WTC11 (cell line): ENCODE data around the gene PRKCQ. TPM values are rescaled to one million over a fixed set of nuclear protein-coding genes. Genes with fewer than 3 reads are reported as not detected.

Experiments
- ATAC-seq: fragments of 200-7000 bp; cut with Tn5 transposase; 2 replicates; pipeline ENCODE4 v1.10.0; 2021; ENCODE audit warnings: mild to moderate bottlenecking, moderate library complexity
- CTCF ChIA-PET: fragments of 300-600 bp; sonication (Branson Sonifier 250); formaldehyde crosslinking; loops from one replicate; lab custom pipeline; 2021; ENCODE audit warnings: antibody characterized with exemption; lab: Charles Lee
- POLR2A ChIA-PET: fragments of 350-600 bp; sonication (Branson Sonifier 250); formaldehyde crosslinking; loops from one replicate; lab custom pipeline; 2021; ENCODE audit warnings: antibody characterized with exemption; lab: Charles Lee
- DNase-seq: peaks from one replicate; pipeline ENCODE4 v3.0.0; 2021; ENCODE audit warnings: low spot score
- H3K27ac Mint-ChIP-seq: 2 replicates; pipeline ENCODE4 v1.8.0; 2021; ENCODE audit warnings: mixed read lengths
- H3K27me3 Mint-ChIP-seq: 2 replicates; pipeline ENCODE4 v1.8.0; 2021; ENCODE audit warnings: low read depth, mild to moderate bottlenecking, moderate library complexity, mixed read lengths
- H3K36me3 Mint-ChIP-seq: 2 replicates; pipeline ENCODE4 v1.8.0; 2021; ENCODE audit warnings: mixed read lengths
- H3K4me1 Mint-ChIP-seq: 2 replicates; pipeline ENCODE4 v1.8.0; 2022; ENCODE audit warnings: mixed read lengths
- H3K4me3 Mint-ChIP-seq: 2 replicates; pipeline ENCODE4 v1.8.0; 2021; ENCODE audit warnings: mild to moderate bottlenecking, moderate library complexity, mixed read lengths
- H3K9me3 Mint-ChIP-seq: 2 replicates; pipeline ENCODE4 v1.8.0; 2021; ENCODE audit warnings: mixed read lengths
- CBFB ChIP-seq: sonication (generic); formaldehyde crosslinking; IDR thresholded peaks from 2 replicates; pipeline ENCODE4 v1.8.1; 2022; ENCODE audit warnings: mild to moderate bottlenecking, low read depth, missing genetic modification reagents
- CREB1 ChIP-seq: sonication (generic); formaldehyde crosslinking; IDR thresholded peaks from 2 replicates; pipeline ENCODE4 v1.8.0; 2023; ENCODE audit warnings: mild to moderate bottlenecking, missing genetic modification reagents
- CREM ChIP-seq: sonication (generic); formaldehyde crosslinking; IDR thresholded peaks from 2 replicates; pipeline ENCODE4 v1.8.1; 2022; ENCODE audit warnings: mild to moderate bottlenecking, missing genetic modification reagents, moderate library complexity
- ESRRA ChIP-seq: sonication (generic); formaldehyde crosslinking; IDR thresholded peaks from 2 replicates; pipeline ENCODE4 v1.8.1; 2022; ENCODE audit warnings: mild to moderate bottlenecking, missing genetic modification reagents, borderline replicate concordance
- GABPB1 ChIP-seq: sonication (generic); formaldehyde crosslinking; IDR thresholded peaks from 2 replicates; pipeline ENCODE4 v1.8.1; 2023; ENCODE audit warnings: mild to moderate bottlenecking, missing genetic modification reagents
- JAZF1 ChIP-seq: fragments of 250-450 bp; sonication (Bioruptor Pico); IDR thresholded peaks from 2 replicates; pipeline ENCODE4 v1.9.0; 2021; ENCODE audit warnings: moderate library complexity, mild to moderate bottlenecking, inconsistent platforms
- KAT7 ChIP-seq: sonication (generic); formaldehyde crosslinking; IDR thresholded peaks from 2 replicates; pipeline ENCODE4 v1.8.1; 2023; ENCODE audit warnings: missing genetic modification reagents, mild to moderate bottlenecking, borderline replicate concordance
- NFE2L1 ChIP-seq: sonication (generic); formaldehyde crosslinking; IDR thresholded peaks from 2 replicates; pipeline ENCODE4 v1.8.1; 2023; ENCODE audit warnings: missing genetic modification reagents
- NR1H2 ChIP-seq: sonication (generic); formaldehyde crosslinking; IDR thresholded peaks from 2 replicates; pipeline ENCODE4 v1.9.0; 2021; ENCODE audit warnings: mild to moderate bottlenecking, moderate library complexity, missing genetic modification reagents
- NR3C1 ChIP-seq: sonication (generic); formaldehyde crosslinking; conservative IDR thresholded peaks from 2 replicates; pipeline ENCODE4 v1.8.1; 2023; ENCODE audit warnings: low read depth, mild to moderate bottlenecking, missing genetic modification reagents
- RELA ChIP-seq: sonication (generic); formaldehyde crosslinking; IDR thresholded peaks from 2 replicates; pipeline ENCODE4 v1.8.1; 2022; ENCODE audit warnings: missing genetic modification reagents, mild to moderate bottlenecking, borderline replicate concordance
- SMAD3 ChIP-seq: sonication (generic); formaldehyde crosslinking; IDR thresholded peaks from 2 replicates; pipeline ENCODE4 v1.8.0; 2022; ENCODE audit warnings: missing genetic modification reagents, mild to moderate bottlenecking, borderline replicate concordance
- SMAD4 ChIP-seq: sonication (generic); formaldehyde crosslinking; IDR thresholded peaks from 2 replicates; pipeline ENCODE4 v1.8.0; 2022; ENCODE audit warnings: mild to moderate bottlenecking, missing genetic modification reagents
- ZBTB21 ChIP-seq: sonication (generic); formaldehyde crosslinking; IDR thresholded peaks from 2 replicates; pipeline ENCODE4 v1.8.1; 2023; ENCODE audit warnings: mild to moderate bottlenecking, missing genetic modification reagents, borderline replicate concordance
- ZNF121 ChIP-seq: sonication (generic); formaldehyde crosslinking; IDR thresholded peaks from 2 replicates; pipeline ENCODE4 v1.8.0; 2023; ENCODE audit warnings: missing genetic modification reagents
- ZNF219 ChIP-seq: sonication (generic); formaldehyde crosslinking; IDR thresholded peaks from 2 replicates; pipeline ENCODE4 v1.8.0; 2023; ENCODE audit warnings: missing genetic modification reagents, mild to moderate bottlenecking, borderline replicate concordance
- ZNF232 ChIP-seq: sonication (generic); formaldehyde crosslinking; IDR thresholded peaks from 2 replicates; pipeline ENCODE4 v1.8.0; 2022; ENCODE audit warnings: mild to moderate bottlenecking, missing genetic modification reagents
- total RNA-seq: library from RNA; stranded (reverse); gene quantifications from 3 replicates; pipeline ENCODE4 v1.2.3, GENCODE V29; 2021
- TF ChIP-seq, protein P1 (sequence below): fragments of 250-450 bp; sonication (Bioruptor Pico); IDR thresholded peaks from 2 replicates; pipeline ENCODE4 v1.9.0; 2021; ENCODE audit warnings: mild to moderate bottlenecking
- TF ChIP-seq, protein P2 (sequence below): fragments of 250-450 bp; sonication (Bioruptor Pico); IDR thresholded peaks from 2 replicates; pipeline ENCODE4 v1.9.0; 2021; ENCODE audit warnings: mild to moderate bottlenecking
- TF ChIP-seq, protein P3 (sequence below): sonication (generic); formaldehyde crosslinking; IDR thresholded peaks from 2 replicates; pipeline ENCODE4 v1.8.0; 2022; ENCODE audit warnings: mild to moderate bottlenecking, missing genetic modification reagents
- TF ChIP-seq, protein P4 (sequence below): sonication (generic); formaldehyde crosslinking; IDR thresholded peaks from 2 replicates; pipeline ENCODE4 v1.8.0; 2022; ENCODE audit warnings: mild to moderate bottlenecking, missing genetic modification reagents

PRKCQ gene
- total RNA-seq, 1 experiment from 2014 or later: 8.7 TPM

DNA sequence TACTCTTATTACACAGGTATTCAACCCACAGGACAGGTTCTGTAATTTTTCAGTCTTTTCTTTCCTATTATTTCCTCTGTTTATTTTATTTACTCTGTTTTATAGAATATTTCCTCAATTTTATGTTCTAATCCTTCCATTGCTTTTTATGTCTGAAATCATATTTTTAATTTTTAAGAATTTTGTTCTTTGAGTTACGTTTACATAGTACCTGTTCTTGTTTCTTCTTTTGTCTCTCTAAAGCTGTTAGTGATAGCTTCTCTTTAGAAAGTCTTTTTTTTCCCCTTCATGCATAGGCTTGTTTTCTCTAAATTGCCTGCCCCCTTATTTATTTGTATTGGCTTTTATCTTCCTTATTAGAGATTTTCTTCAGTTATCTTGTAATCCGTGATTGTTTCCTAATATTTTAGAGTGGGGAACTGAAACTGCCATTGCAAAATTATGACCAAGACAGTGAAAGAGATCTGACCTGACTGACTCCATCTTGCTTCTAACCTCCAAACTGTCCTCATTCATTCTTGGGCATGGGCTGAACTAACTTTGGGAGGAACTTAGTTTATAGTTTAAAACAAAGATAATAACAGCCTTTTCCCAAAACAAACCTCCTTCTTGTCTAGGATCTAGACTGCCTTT, 189.7 kb downstream of the PRKCQ start:
- Mint-ChIP-seq H3K27ac (no peak overlapping the region), H3K4me1 (no peaks in the 10 kb centered on the region), H3K9me3 (peaks cover 47% of the 10 kb centered on the region), H3K36me3 (peaks cover 38% of the 10 kb centered on the region), H3K27me3 (no peaks in the 10 kb centered on the region; the same call in none of the 2 replicates), H3K4me3 (no peak overlapping the region)
- TF ChIP-seq JAZF1 (CRISPR knock-in tag): no peak
- TF ChIP-seq SMAD4: no peak
- TF ChIP-seq ZNF219: no peak
- DNase-seq (no peak), ATAC-seq (no peak)
- CTCF ChIA-PET: interaction anchor here (1.6 kb wide), 1 partner anchor 12 kb away, joined by 9 read pairs; no protein-coding TSS in a partner anchor
- POLR2A ChIA-PET: no interaction called here

DNA sequence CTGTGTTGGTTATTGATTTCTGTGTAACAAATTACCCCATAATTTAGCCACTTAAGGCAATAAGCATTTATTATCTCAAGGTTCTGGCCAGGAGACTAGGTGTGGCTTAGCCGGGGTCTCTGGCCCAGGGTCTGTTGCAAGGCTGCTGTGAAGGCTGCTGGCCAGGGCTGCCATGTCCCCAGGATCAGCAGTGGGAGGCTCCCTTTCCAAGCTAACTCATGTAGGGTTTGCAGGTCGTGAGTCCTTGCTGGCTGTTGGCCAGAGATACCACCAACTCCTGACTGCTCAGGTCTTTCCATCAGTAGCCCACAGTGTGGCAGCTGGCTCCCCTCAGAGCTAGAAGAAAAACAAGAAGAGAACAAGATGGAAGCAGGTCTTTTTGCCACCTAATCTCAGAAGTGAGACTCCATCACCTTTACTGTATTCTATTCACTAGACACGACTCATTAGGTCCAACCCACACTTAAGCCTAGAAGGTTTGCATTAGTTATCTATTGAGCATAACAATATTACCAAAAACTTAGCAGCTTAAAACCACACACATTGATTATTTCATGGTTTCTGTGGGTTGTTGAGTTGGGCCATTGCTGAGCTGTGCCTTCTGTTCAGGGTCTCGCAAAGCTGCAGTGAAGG, 191.7 kb downstream of the PRKCQ start:
- Mint-ChIP-seq H3K4me3 (no peak overlapping the region), H3K4me1 (no peaks in the 10 kb centered on the region), H3K9me3 (peaks cover 47% of the 10 kb centered on the region), H3K27ac (no peak overlapping the region), H3K36me3 (peaks cover 38% of the 10 kb centered on the region), H3K27me3 (no peaks in the 10 kb centered on the region; the same call in none of the 2 replicates)
- DNase-seq (no peak), ATAC-seq (no peak)
- TF ChIP-seq, protein P1, sequence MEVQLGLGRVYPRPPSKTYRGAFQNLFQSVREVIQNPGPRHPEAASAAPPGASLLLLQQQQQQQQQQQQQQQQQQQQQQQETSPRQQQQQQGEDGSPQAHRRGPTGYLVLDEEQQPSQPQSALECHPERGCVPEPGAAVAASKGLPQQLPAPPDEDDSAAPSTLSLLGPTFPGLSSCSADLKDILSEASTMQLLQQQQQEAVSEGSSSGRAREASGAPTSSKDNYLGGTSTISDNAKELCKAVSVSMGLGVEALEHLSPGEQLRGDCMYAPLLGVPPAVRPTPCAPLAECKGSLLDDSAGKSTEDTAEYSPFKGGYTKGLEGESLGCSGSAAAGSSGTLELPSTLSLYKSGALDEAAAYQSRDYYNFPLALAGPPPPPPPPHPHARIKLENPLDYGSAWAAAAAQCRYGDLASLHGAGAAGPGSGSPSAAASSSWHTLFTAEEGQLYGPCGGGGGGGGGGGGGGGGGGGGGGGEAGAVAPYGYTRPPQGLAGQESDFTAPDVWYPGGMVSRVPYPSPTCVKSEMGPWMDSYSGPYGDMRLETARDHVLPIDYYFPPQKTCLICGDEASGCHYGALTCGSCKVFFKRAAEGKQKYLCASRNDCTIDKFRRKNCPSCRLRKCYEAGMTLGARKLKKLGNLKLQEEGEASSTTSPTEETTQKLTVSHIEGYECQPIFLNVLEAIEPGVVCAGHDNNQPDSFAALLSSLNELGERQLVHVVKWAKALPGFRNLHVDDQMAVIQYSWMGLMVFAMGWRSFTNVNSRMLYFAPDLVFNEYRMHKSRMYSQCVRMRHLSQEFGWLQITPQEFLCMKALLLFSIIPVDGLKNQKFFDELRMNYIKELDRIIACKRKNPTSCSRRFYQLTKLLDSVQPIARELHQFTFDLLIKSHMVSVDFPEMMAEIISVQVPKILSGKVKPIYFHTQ (CRISPR knock-in tag): no peak
- ChIA-PET CTCF (interaction anchor here (2.1 kb wide), 1 partner anchor 13 kb away, joined by 7 read pairs; no protein-coding TSS in a partner anchor), POLR2A (no interaction called here)

DNA sequence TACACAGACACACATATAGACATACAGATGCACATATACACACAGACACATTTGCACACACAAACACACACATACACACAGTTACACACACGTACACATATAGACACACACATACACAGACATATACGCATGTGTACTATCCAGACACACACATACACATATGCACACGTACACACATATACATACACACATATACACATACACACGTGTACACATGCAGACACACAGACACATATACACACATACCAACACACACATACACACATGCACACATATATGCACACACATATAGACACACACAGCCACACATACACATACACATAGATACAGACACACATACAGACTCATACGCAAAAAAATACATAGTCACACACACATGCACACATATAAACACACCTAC, 193.1 kb downstream of the PRKCQ start:
- ATAC-seq: no peak
- H3K36me3 Mint-ChIP-seq: peaks cover 46% of the 10 kb centered on the region
- ChIA-PET POLR2A (interaction anchor here (0.6 to 0.7 kb wide), 2 partner anchors 297 to 301 kb away, joined by 3 to 7 read pairs; no protein-coding TSS in a partner anchor), CTCF (no interaction called here)
- H3K4me3 Mint-ChIP-seq: no peak overlapping the region
- H3K9me3 Mint-ChIP-seq: peaks cover 58% of the 10 kb centered on the region
- TF ChIP-seq RELA (CRISPR knock-in tag) (no peak), ESRRA (no peak), SMAD3 (no peak), CREB1 (no peak), CREM (no peak), ZNF121 (CRISPR knock-in tag) (no peak), SMAD4 (no peak), NR1H2 (CRISPR knock-in tag) (no peak), NFE2L1 (CRISPR knock-in tag) (no peak), ZNF232 (CRISPR knock-in tag) (no peak), GABPB1 (no peak), KAT7 (CRISPR knock-in tag) (no peak), CBFB (no peak), NR3C1 (CRISPR knock-in tag) (no peak), ZBTB21 (CRISPR knock-in tag) (no peak)
- TF ChIP-seq, protein P2, sequence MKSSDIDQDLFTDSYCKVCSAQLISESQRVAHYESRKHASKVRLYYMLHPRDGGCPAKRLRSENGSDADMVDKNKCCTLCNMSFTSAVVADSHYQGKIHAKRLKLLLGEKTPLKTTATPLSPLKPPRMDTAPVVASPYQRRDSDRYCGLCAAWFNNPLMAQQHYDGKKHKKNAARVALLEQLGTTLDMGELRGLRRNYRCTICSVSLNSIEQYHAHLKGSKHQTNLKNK (CRISPR knock-in tag): no peak
- TF ChIP-seq, protein P3, sequence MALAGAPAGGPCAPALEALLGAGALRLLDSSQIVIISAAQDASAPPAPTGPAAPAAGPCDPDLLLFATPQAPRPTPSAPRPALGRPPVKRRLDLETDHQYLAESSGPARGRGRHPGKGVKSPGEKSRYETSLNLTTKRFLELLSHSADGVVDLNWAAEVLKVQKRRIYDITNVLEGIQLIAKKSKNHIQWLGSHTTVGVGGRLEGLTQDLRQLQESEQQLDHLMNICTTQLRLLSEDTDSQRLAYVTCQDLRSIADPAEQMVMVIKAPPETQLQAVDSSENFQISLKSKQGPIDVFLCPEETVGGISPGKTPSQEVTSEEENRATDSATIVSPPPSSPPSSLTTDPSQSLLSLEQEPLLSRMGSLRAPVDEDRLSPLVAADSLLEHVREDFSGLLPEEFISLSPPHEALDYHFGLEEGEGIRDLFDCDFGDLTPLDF (CRISPR knock-in tag): no peak
- TF ChIP-seq, protein P4, sequence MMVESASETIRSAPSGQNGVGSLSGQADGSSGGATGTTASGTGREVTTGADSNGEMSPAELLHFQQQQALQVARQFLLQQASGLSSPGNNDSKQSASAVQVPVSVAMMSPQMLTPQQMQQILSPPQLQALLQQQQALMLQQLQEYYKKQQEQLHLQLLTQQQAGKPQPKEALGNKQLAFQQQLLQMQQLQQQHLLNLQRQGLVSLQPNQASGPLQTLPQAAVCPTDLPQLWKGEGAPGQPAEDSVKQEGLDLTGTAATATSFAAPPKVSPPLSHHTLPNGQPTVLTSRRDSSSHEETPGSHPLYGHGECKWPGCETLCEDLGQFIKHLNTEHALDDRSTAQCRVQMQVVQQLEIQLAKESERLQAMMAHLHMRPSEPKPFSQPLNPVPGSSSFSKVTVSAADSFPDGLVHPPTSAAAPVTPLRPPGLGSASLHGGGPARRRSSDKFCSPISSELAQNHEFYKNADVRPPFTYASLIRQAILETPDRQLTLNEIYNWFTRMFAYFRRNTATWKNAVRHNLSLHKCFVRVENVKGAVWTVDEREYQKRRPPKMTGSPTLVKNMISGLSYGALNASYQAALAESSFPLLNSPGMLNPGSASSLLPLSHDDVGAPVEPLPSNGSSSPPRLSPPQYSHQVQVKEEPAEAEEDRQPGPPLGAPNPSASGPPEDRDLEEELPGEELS (CRISPR knock-in tag): no peak
- H3K4me1 Mint-ChIP-seq: no peaks in the 10 kb centered on the region
- DNase-seq: no peak
- H3K27me3 Mint-ChIP-seq: peaks cover 6% of the 10 kb centered on the region
- no peak overlapping the region for H3K27ac Mint-ChIP-seq
